Activated CD4-positive, alpha-beta memory T cell treated with anti-CD3 and anti-CD28 coated beads for 36 hours (primary cell): Measurements from ENCODE around the gene SLC32A1. TPM values are rescaled to one million over a fixed set of nuclear protein-coding genes. Genes with fewer than 3 reads are reported as not detected.
A peak's percentile ranks its signal among the peaks of the same experiment; 100 is the strongest.

Experiments used
- CTCF ChIA-PET: fragments of 350-600 bp; sonication (Branson Sonifier 250); formaldehyde crosslinking; loops from one replicate; lab custom pipeline; 2021; ENCODE audit warnings: antibody characterized with exemption, inconsistent platforms; lab: Charles Lee
- POLR2A ChIA-PET: fragments of 350-600 bp; sonication (Branson Sonifier 250); formaldehyde crosslinking; loops from one replicate; lab custom pipeline; 2021; ENCODE audit warnings: antibody characterized with exemption; lab: Charles Lee
- DNase-seq: peaks from one replicate; pipeline ENCODE4 v3.0.0-alpha.2; 2020
- H3K27ac Mint-ChIP-seq: one replicate; pipeline ENCODE4 v1.8.0; 2021; ENCODE audit warnings: mixed read lengths
- H3K27me3 Mint-ChIP-seq: one replicate; pipeline ENCODE4 v1.8.0; 2021; ENCODE audit warnings: mixed read lengths
- H3K36me3 Mint-ChIP-seq: one replicate; pipeline ENCODE4 v1.8.0; 2021; ENCODE audit warnings: mixed read lengths
- H3K4me1 Mint-ChIP-seq: one replicate; pipeline ENCODE4 v1.8.0; 2021; ENCODE audit warnings: low read depth, mixed read lengths
- H3K4me3 Mint-ChIP-seq: one replicate; pipeline ENCODE4 v1.8.0; 2021; ENCODE audit warnings: mild to moderate bottlenecking, mixed read lengths
- H3K9me3 Mint-ChIP-seq: one replicate; pipeline ENCODE4 v1.8.0; 2021; ENCODE audit warnings: mixed read lengths
- intact Hi-C: fragments of 100-400 bp; cut with micrococcal nuclease; formaldehyde crosslinking; loops from one replicate; pipeline ENCODE4 v1.15.1; 2023
- total RNA-seq, 2 experiments: library from RNA; stranded (reverse); gene quantifications; one replicate each; pipeline ENCODE4 v1.2.3, GENCODE V29; 2021

SLC32A1 gene
- total RNA-seq, 2 experiments from 2014 or later = not detected

DNA sequence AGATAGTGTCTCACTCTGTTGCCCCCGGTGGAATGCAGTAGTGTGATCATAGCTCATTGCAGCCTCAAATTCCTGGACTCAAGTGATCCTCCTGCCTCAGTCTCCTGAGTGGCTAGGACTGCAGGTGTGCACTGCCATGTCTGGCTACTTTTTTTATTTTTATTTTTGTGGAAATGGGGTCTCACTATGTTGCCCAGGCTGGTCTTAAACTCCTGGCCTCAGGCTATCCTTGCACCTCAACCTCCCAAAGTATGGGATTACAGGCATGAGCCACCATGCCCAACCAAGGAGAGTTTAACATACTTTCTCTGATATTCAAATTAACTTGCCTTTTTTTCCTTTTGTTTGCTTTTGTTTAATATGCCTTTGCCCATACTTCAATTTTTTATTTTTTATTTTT, 13.6 kb downstream of the SLC32A1 start:
- Mint-ChIP-seq H3K27me3 (peaks cover 62% of the 10 kb centered on the region), H3K4me3 (no peak overlapping the region), H3K27ac (no peak overlapping the region), H3K9me3 (no peaks in the 10 kb centered on the region), H3K4me1 (no peaks in the 10 kb centered on the region), H3K36me3 (no peaks in the 10 kb centered on the region)
- no peak for DNase-seq
- intact Hi-C loops = no loop called here
- CTCF ChIA-PET = interaction anchor here (1.3 kb wide), 1 partner anchor 14 kb away, joined by 4 read pairs; no protein-coding TSS in a partner anchor
- POLR2A ChIA-PET = no interaction called here

- CTCF ChIA-PET = interaction anchor here (1.2 kb wide), 1 partner anchor 304 kb away, joined by 3 read pairs; no protein-coding TSS in a partner anchor
- POLR2A ChIA-PET = no interaction called here
- H3K27ac Mint-ChIP-seq = no peak overlapping the region
- no peaks in the 10 kb centered on the region for H3K9me3 Mint-ChIP-seq
- H3K4me1 Mint-ChIP-seq = peaks cover 21% of the 10 kb centered on the region
- no peak for DNase-seq
- intact Hi-C loops = loop anchor here (5.0 kb wide), 1 partner anchor 62 kb away; the partner anchor contains the start of gene PPP1R16B
- H3K4me3 Mint-ChIP-seq = no peak overlapping the region
- H3K27me3 Mint-ChIP-seq = peaks cover 24% of the 10 kb centered on the region
- H3K36me3 Mint-ChIP-seq = no peaks in the 10 kb centered on the region
Measured at GRCh38 chr20:38745757-38746156, 21.5 kb downstream of the SLC32A1 start.

DNA sequence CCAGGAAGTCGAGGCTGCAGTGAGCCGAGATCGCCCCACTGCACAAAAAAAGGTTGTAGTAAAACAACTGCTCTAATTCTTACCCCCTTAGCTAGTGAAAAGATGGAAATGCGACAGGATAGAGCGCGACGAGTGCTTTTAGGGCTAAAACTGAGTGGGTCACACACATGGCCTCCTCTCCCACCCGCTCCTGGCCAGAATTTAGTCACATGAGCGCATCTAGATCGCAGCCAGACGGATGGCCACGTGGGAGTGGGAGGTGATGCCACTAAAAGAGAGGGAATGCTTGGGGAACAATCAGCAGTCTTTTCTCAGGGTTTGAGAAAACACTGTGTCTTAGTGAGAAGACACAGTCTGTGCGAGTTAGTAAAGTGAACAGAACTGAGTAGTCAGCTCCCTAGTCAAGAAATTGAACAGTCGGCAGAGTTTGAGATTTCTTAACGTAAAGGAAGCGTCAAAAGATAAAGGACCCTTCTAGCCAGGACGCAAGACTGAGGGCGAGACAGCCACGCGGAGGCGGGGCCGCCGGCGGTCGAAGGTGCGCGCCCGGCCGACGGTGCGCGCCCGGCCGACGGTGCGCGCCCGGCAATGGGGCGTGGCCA, 23.3 kb downstream of the SLC32A1 start:
- CTCF ChIA-PET = interaction anchor here (1.0 to 7.4 kb wide), 7 partner anchors 17 to 145 kb away, joined by 3 to 85 read pairs (median 5); no protein-coding TSS in a partner anchor
- Mint-ChIP-seq H3K9me3 (no peaks in the 10 kb centered on the region), H3K4me1 (peaks cover 26% of the 10 kb centered on the region), H3K27ac (peak overlapping the region; percentile 92), H3K4me3 (peak overlapping the region; percentile 91), H3K36me3 (peaks cover 9% of the 10 kb centered on the region), H3K27me3 (peaks cover 7% of the 10 kb centered on the region)
- intact Hi-C loops = loop anchor here (1.0 to 5.0 kb wide), 5 partner anchors 16 to 145 kb away; partner anchors contain the start of gene PPP1R16B
- POLR2A ChIA-PET = interaction anchor here (1.0 to 2.0 kb wide), 5 partner anchors 57 to 179 kb away, joined by 3 to 6 read pairs (median 5); partner anchors contain the start of gene PPP1R16B
- no peak for DNase-seq

- ChIA-PET CTCF (interaction anchor here (1.0 to 7.4 kb wide), 8 partner anchors 17 to 145 kb away, joined by 3 to 85 read pairs (median 5); no protein-coding TSS in a partner anchor), POLR2A (interaction anchor here (1.0 to 2.0 kb wide), 7 partner anchors 57 to 178 kb away, joined by 3 to 6 read pairs (median 5); partner anchors contain the start of gene PPP1R16B)
- Mint-ChIP-seq H3K36me3 (peaks cover 12% of the 10 kb centered on the region), H3K4me1 (peaks cover 26% of the 10 kb centered on the region), H3K9me3 (no peaks in the 10 kb centered on the region), H3K27me3 (peaks cover 5% of the 10 kb centered on the region), H3K27ac (peak within 1 kb of the TSS; percentile 92), H3K4me3 (peak within 1 kb of the TSS; percentile 91)
- DNase-seq = peak; percentile 97
- intact Hi-C loops = loop anchor here (1.0 to 5.0 kb wide), 5 partner anchors 17 to 145 kb away; partner anchors contain the start of gene PPP1R16B
Measured at GRCh38 chr20:38748097-38748860, 24.0 kb downstream of the SLC32A1 start, which contains the start of gene ACTR5. Gene ACTR5 (plus strand): TSS chr20:38748460. CDS start chr20:38748479, 19 bp downstream.

- no peaks in the 10 kb centered on the region for H3K27me3 Mint-ChIP-seq
- H3K9me3 Mint-ChIP-seq = no peaks in the 10 kb centered on the region
- POLR2A ChIA-PET = interaction anchor here (1.0 to 1.1 kb wide), 2 partner anchors 145 to 152 kb away, joined by 3 to 5 read pairs; no protein-coding TSS in a partner anchor
- CTCF ChIA-PET = interaction anchor here (1.2 to 7.4 kb wide), 6 partner anchors 18 to 144 kb away, joined by 3 to 85 read pairs (median 22); no protein-coding TSS in a partner anchor
- intact Hi-C loops = loop anchor here (1.0 to 5.0 kb wide), 5 partner anchors 16 to 144 kb away; partner anchors contain the start of gene PPP1R16B
- DNase-seq = peak; percentile 80
- H3K4me1 Mint-ChIP-seq = peaks cover 26% of the 10 kb centered on the region
- H3K27ac Mint-ChIP-seq = peak overlapping the region; percentile 64
- H3K4me3 Mint-ChIP-seq = peak overlapping the region; percentile 89
- peaks cover 14% of the 10 kb centered on the region for H3K36me3 Mint-ChIP-seq
Measured at GRCh38 chr20:38748861-38749149, 24.5 kb downstream of the SLC32A1 start.

DNA sequence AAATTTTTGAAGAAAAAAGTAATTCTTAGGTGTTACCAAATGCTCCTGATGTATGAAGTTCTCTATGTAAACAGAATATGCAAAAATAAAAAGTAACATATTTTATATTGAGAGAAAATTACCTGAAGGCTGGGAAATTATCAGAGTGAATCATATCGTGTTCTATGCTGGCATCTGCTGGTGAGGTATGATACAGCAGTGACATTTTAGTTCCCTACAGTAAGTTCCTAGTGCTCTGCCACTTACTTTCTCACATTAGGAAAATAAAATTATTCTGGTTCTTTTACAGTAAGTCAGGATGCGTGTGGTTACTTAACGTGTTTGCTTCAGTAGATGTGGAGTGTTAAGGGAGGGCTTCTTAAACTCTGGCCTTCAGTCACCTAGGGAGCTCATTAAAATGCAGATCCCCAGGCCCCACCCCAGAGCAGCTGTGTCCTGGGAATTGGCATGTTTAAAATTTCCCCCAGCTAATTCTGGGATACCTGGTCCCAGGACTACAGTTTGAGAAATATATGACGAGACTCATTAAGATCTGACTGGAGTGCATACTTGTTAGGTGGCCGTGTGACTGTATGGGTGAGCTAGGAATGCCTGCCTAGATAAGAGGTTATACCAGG, 27.2 kb downstream of the SLC32A1 start:
- no peaks in the 10 kb centered on the region for H3K9me3 Mint-ChIP-seq
- peak; percentile 30 for DNase-seq
- H3K27me3 Mint-ChIP-seq = no peaks in the 10 kb centered on the region

DNA sequence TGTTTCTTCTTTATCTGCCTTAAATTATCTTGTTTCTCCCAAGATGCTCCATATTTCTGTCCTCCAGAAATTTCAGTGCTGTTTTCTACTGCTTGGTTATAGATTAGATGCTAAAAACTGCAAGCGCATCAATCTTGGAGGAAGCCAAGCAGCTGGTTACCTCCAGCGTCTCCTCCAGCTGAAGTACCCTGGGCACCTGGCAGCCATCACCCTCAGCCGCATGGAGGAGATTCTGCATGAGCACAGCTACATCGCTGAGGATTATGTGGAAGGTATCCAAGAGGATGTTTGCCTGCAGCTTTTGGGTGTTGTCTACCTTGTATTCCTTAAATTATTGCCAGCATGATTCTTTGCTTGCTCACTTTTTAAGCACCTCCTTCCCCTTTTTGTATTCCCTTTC, 27.7 kb downstream of the SLC32A1 start:
- no peaks in the 10 kb centered on the region for H3K9me3 Mint-ChIP-seq
- CTCF ChIA-PET = interaction anchor here (0.6 to 7.4 kb wide), 24 partner anchors 9 to 243 kb away, joined by 3 to 85 read pairs (median 4); partner anchors contain the start of gene SLC32A1
- H3K36me3 Mint-ChIP-seq = peaks cover 26% of the 10 kb centered on the region
- no peaks in the 10 kb centered on the region for H3K27me3 Mint-ChIP-seq
- no peak overlapping the region for H3K27ac Mint-ChIP-seq
- POLR2A ChIA-PET = interaction anchor here (0.9 to 1.7 kb wide), 2 partner anchors 11 to 141 kb away, joined by 3 read pairs; no protein-coding TSS in a partner anchor
- intact Hi-C loops = no loop called here
- peaks cover 31% of the 10 kb centered on the region for H3K4me1 Mint-ChIP-seq
- no peak overlapping the region for H3K4me3 Mint-ChIP-seq
- no peak for DNase-seq

More for the DNA sequence above, 27.2 kb downstream of the SLC32A1 start:
- intact Hi-C loops = no loop called here
- ChIA-PET POLR2A (interaction anchor here (0.9 to 1.7 kb wide), 2 partner anchors 12 to 142 kb away, joined by 3 read pairs; no protein-coding TSS in a partner anchor), CTCF (interaction anchor here (0.6 to 7.4 kb wide), 26 partner anchors 10 to 298 kb away, joined by 3 to 85 read pairs (median 4); partner anchors contain the start of genes DHX35 and SLC32A1)
- H3K4me3 Mint-ChIP-seq = no peak overlapping the region
- peaks cover 31% of the 10 kb centered on the region for H3K4me1 Mint-ChIP-seq
- no peak overlapping the region for H3K27ac Mint-ChIP-seq
- peaks cover 24% of the 10 kb centered on the region for H3K36me3 Mint-ChIP-seq

DNA sequence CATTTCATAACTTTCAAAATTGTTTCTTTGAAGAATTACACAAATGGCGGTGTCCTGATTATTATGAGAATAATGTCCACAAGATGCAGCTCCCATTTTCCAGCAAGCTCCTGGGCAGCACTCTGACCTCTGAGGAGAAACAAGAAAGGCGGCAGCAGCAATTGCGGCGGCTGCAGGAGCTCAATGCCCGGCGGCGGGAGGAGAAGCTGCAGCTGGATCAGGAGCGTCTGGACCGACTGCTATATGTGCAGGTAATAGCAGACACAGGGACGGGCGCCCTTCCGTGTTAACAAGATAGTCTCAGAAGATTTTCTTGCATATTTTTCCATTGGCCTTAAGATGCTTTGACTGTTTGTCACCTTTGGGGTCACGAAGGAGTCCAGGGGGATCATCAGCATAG, 30.6 kb downstream of the SLC32A1 start:
- POLR2A ChIA-PET = no interaction called here
- no peak for DNase-seq
- H3K36me3 Mint-ChIP-seq = peaks cover 42% of the 10 kb centered on the region
- no peaks in the 10 kb centered on the region for H3K27me3 Mint-ChIP-seq
- H3K9me3 Mint-ChIP-seq = no peaks in the 10 kb centered on the region
- CTCF ChIA-PET = interaction anchor here (0.7 to 2.0 kb wide), 3 partner anchors 10 to 51 kb away, joined by 3 to 5 read pairs (median 3); partner anchors contain the start of gene PPP1R16B
- no peak overlapping the region for H3K27ac Mint-ChIP-seq
- no peak overlapping the region for H3K4me3 Mint-ChIP-seq
- peaks cover 15% of the 10 kb centered on the region for H3K4me1 Mint-ChIP-seq
- intact Hi-C loops = no loop called here

GRCh38 chr20:38755324-38755910, 31.1 kb downstream of the SLC32A1 start:
- CTCF ChIA-PET = interaction anchor here (0.7 to 2.0 kb wide), 5 partner anchors 9 to 50 kb away, joined by 3 to 5 read pairs (median 3); partner anchors contain the start of gene PPP1R16B
- no peak for DNase-seq
- no peaks in the 10 kb centered on the region for H3K27me3 Mint-ChIP-seq
- H3K9me3 Mint-ChIP-seq = no peaks in the 10 kb centered on the region
- no peak overlapping the region for H3K4me3 Mint-ChIP-seq
- H3K27ac Mint-ChIP-seq = no peak overlapping the region
- POLR2A ChIA-PET = no interaction called here
- intact Hi-C loops = no loop called here
- H3K4me1 Mint-ChIP-seq = peaks cover 10% of the 10 kb centered on the region
- peaks cover 47% of the 10 kb centered on the region for H3K36me3 Mint-ChIP-seq

DNA sequence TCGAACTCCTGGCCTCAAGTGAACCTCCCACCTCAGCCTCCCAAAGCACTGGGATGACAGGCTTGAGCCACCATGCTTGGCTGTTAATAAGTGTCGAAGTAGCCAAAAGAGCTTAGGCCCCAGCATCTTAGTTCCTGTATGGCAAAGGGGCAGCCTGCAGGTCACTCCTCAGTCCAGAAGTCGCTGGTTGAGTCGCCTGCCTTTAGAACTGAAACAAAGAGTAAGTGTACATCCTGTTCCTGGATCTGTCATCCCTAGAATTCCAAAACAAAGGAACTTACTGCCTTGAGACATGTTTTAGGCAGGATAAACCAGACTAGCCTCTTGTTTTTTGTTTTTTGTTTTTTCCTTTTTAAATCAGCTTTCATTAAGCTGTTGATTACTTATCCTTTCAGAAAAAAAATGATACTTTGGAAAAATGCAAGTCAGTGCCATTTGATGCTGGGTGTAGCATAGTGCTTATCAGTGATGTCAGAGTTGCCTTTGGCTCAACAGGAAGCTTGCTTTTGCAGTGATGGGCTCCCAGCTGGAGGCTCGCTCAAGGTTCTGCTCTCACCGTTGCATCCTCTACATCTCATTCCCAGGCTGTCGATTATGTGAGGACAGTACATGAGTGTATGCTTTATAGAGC, 33.0 kb downstream of the SLC32A1 start:
- CTCF ChIA-PET = interaction anchor here (1.1 to 1.4 kb wide), 2 partner anchors 135 to 136 kb away, joined by 3 read pairs; no protein-coding TSS in a partner anchor
- POLR2A ChIA-PET = no interaction called here

More for the DNA sequence above, 33.0 kb downstream of the SLC32A1 start:
- no peak overlapping the region for H3K27ac Mint-ChIP-seq
- intact Hi-C loops = no loop called here
- H3K4me1 Mint-ChIP-seq = peaks cover 5% of the 10 kb centered on the region
- no peak overlapping the region for H3K4me3 Mint-ChIP-seq
- DNase-seq = no peak
- no peaks in the 10 kb centered on the region for H3K27me3 Mint-ChIP-seq
- H3K9me3 Mint-ChIP-seq = no peaks in the 10 kb centered on the region
- H3K36me3 Mint-ChIP-seq = peaks cover 53% of the 10 kb centered on the region
